PFSK-1 (cell line): ENCODE measurements around the gene PREX1. TPM values are rescaled to one million over a fixed set of nuclear protein-coding genes. Genes with fewer than 3 reads are reported as not detected.

Experiments used
- FOXP2 ChIP-seq: optimal IDR thresholded peaks from 2 replicates; pipeline ENCODE3; 2011; ENCODE audit warnings: borderline replicate concordance, control low read depth, inconsistent platforms; ENCODE audit not compliant: insufficient read depth; ENCODE audit errors: extremely low read length, extremely low read depth
- POLR2AphosphoS5 ChIP-seq: IDR thresholded peaks from 2 replicates; pipeline ENCODE4 v1.6.1; 2012; ENCODE audit warnings: low read depth, mild to moderate bottlenecking, control low read depth, low read length, moderate library complexity
- SIN3A ChIP-seq: IDR thresholded peaks from 2 replicates; pipeline ENCODE4 v1.6.1; 2012; ENCODE audit warnings: mild to moderate bottlenecking, low read length, moderate library complexity, borderline replicate concordance; ENCODE audit not compliant: insufficient read depth
- TAF1 ChIP-seq: IDR thresholded peaks from 2 replicates; pipeline ENCODE4 v1.6.1; 2012; ENCODE audit warnings: low read length, control low read depth, borderline replicate concordance; ENCODE audit not compliant: insufficient read depth
- polyA plus RNA-seq: library from polyadenylated mRNA; unstranded; fragments of >200 nt; gene quantifications from one replicate; pipeline ENCODE4 v1.2.1, GENCODE V29; 2012; ENCODE audit warnings: low read depth, missing spikeins; ENCODE audit not compliant: insufficient read length
- TF ChIP-seq, protein P1 (sequence below), 2 experiments: IDR thresholded peaks; 2 replicates each; pipeline versions ENCODE4 v1.6.1 to v1.8.0; 2011 to 2012; ENCODE audit warnings: low read depth in 2 of 2, low read length in 2 of 2, control low read depth in 1 of 2, inconsistent platforms in 1 of 2, mild to moderate bottlenecking in 1 of 2, moderate library complexity in 1 of 2; ENCODE audit not compliant: insufficient read depth in 1 of 2

The PREX1 gene, protein sequence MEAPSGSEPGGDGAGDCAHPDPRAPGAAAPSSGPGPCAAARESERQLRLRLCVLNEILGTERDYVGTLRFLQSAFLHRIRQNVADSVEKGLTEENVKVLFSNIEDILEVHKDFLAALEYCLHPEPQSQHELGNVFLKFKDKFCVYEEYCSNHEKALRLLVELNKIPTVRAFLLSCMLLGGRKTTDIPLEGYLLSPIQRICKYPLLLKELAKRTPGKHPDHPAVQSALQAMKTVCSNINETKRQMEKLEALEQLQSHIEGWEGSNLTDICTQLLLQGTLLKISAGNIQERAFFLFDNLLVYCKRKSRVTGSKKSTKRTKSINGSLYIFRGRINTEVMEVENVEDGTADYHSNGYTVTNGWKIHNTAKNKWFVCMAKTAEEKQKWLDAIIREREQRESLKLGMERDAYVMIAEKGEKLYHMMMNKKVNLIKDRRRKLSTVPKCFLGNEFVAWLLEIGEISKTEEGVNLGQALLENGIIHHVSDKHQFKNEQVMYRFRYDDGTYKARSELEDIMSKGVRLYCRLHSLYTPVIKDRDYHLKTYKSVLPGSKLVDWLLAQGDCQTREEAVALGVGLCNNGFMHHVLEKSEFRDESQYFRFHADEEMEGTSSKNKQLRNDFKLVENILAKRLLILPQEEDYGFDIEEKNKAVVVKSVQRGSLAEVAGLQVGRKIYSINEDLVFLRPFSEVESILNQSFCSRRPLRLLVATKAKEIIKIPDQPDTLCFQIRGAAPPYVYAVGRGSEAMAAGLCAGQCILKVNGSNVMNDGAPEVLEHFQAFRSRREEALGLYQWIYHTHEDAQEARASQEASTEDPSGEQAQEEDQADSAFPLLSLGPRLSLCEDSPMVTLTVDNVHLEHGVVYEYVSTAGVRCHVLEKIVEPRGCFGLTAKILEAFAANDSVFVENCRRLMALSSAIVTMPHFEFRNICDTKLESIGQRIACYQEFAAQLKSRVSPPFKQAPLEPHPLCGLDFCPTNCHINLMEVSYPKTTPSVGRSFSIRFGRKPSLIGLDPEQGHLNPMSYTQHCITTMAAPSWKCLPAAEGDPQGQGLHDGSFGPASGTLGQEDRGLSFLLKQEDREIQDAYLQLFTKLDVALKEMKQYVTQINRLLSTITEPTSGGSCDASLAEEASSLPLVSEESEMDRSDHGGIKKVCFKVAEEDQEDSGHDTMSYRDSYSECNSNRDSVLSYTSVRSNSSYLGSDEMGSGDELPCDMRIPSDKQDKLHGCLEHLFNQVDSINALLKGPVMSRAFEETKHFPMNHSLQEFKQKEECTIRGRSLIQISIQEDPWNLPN (N-terminal part only)
- 6.3 TPM for polyA plus RNA-seq

DNA sequence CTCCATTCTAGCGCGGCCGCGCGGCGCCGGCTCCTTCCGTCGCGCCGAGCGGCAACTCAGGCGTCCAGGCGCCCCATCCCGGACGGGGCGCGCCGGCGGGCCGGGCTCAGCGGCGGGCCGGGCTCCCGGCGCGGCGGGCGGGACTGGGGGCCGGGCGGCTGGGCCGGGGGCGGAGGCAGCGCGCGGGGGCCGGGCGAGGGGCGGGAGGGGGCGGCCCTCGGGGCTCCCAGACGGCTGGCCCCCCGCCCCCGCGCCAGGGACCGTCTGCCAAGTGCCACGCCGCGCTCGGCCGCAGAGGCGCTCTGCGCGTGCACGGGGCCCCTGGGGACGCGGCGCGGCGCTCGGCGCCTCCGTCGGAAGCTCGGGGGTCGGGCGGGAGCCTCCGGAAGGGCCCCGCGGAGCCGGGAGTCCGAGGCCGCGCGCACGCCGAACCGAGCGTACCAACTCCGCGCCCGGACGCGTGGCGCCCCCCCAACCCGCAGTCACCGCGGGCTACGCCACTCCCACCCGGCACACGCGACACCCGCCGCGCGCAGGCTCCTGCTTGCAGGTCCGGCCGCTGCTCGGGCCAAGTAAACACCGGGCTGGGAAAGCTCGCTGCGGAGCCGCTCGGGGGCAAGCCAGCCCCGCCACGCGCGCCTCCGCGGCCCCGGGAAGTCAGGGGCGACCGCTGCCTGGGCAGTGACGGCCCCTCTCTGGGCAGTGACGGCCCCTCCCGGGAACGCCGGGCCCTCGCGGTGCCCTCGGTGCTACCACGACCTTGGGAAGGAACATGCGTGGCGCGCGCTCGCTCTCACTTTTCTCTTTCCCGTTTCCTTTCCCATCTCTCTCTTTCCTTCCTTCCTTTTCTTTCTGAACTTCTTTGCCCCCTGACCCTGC, at the start of gene PREX1:
Gene PREX1, minus strand, starts transcription at position 145 of the 879 bp plus-strand sequence. Its CDS starts 139 bp downstream, at position 6.
- no peak for TF ChIP-seq TAF1
- no peak for TF ChIP-seq FOXP2
- TF ChIP-seq, protein P1, sequence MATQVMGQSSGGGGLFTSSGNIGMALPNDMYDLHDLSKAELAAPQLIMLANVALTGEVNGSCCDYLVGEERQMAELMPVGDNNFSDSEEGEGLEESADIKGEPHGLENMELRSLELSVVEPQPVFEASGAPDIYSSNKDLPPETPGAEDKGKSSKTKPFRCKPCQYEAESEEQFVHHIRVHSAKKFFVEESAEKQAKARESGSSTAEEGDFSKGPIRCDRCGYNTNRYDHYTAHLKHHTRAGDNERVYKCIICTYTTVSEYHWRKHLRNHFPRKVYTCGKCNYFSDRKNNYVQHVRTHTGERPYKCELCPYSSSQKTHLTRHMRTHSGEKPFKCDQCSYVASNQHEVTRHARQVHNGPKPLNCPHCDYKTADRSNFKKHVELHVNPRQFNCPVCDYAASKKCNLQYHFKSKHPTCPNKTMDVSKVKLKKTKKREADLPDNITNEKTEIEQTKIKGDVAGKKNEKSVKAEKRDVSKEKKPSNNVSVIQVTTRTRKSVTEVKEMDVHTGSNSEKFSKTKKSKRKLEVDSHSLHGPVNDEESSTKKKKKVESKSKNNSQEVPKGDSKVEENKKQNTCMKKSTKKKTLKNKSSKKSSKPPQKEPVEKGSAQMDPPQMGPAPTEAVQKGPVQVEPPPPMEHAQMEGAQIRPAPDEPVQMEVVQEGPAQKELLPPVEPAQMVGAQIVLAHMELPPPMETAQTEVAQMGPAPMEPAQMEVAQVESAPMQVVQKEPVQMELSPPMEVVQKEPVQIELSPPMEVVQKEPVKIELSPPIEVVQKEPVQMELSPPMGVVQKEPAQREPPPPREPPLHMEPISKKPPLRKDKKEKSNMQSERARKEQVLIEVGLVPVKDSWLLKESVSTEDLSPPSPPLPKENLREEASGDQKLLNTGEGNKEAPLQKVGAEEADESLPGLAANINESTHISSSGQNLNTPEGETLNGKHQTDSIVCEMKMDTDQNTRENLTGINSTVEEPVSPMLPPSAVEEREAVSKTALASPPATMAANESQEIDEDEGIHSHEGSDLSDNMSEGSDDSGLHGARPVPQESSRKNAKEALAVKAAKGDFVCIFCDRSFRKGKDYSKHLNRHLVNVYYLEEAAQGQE (IDR thresholded peaks at IDR 0.05; ENCODE audit: insufficient read depth in 1 of 2, low read depth in 2 of 2, low read length in 2 of 2): no peak
- no peak for TF ChIP-seq POLR2AphosphoS5
- TF ChIP-seq SIN3A: no peak

DNA sequence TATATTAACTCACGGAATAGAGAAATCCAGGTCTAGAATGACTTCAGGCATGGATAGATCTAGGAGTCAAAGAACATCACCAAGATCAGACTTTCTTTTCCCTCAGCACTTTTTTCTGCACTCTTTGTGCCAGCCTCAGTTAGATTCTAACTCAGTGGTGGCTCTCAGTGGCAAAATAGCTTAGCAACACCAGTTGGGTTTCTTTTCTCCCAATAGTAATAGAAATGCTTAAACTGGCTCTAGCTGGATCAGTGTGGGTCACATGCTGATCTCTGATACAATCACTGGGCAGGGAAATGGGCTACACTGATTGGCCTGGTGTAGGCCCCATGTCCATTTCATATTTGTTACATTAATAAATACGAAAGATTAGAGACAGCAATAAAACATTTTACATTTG, 49.5 kb upstream of the PREX1 start:
- TF ChIP-seq, protein P1 (IDR thresholded peaks at IDR 0.05; ENCODE audit: insufficient read depth in 1 of 2, low read depth in 2 of 2, low read length in 2 of 2): no peak
- TF ChIP-seq TAF1 (no peak), POLR2AphosphoS5 (no peak), SIN3A (no peak), FOXP2 (no peak)

DNA sequence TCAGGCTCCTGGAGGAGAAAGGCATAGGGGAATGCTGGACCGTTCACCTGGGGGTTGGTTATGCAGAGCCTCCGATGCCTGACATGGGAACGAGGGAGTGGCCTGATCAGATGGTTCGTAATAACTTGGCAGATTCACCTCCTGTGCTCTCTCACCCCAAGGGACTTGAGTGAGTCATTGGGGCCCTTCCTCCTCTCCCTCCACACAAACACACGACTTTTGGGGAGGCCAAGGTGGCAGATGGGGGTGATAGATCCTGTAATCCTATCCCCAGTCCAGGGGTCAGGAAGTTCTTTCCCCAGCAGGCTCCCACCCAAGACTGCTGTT, 48.1 kb upstream of the PREX1 start:
- TF ChIP-seq POLR2AphosphoS5 (no peak), FOXP2 (no peak), SIN3A (no peak), TAF1 (no peak)
- TF ChIP-seq, protein P1 (IDR thresholded peaks at IDR 0.05; ENCODE audit: insufficient read depth in 1 of 2, low read depth in 2 of 2, low read length in 2 of 2): no peak

DNA sequence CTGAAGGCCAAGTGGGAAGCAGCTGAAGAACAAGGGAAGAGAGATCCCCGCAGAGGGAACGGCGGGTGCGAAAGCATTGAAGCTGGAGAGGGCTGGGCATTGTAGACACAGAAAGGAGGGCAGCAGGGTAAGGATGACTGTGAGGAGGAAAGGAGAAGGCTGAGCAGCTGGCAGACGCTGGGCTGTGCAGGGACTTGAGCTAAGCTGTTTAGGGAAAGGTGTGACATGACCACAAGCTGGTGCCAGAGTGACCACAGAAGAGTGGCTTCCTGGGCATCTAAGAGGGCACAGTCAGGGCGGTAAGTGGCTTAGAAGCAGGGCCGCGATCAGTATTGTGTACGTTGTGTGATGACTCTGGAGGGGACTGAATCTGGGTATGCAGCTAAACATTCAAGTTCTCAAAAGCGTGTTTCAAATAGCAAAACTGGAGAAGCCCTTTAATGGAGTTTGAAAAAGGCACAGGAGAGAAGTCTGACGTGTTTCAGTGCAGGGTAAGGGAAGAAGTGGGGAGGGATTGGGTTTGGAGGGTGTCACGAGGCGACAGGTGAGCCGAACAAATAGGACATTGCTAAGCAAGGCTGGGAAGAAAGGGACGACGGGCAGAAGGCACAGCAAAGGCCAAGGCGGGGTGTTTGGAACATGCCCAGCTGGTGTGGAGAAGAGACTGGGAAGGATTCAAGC, 47.6 kb upstream of the PREX1 start:
- TF ChIP-seq TAF1 (no peak), SIN3A (no peak), POLR2AphosphoS5 (no peak), FOXP2 (no peak)
- TF ChIP-seq, protein P1 (IDR thresholded peaks at IDR 0.05; ENCODE audit: insufficient read depth in 1 of 2, low read depth in 2 of 2, low read length in 2 of 2): no peak
